HepG2 (cell line): ENCODE data around the gene MUC13. TPM values are rescaled to one million over a fixed set of nuclear protein-coding genes. Genes with fewer than 3 reads are reported as not detected.
A peak's percentile ranks its signal among the peaks of the same experiment; 100 is the strongest.

ENCODE experiments used
- HMG20A ChIP-seq: IDR thresholded peaks from 2 replicates; pipeline ENCODE4 v1.6.1; 2016; ENCODE audit warnings: borderline replicate concordance
- RNF2 ChIP-seq: fragments of 450-650 bp; conservative IDR thresholded peaks from 2 replicates; pipeline ENCODE4 v1.6.1; 2016; ENCODE audit warnings: low read depth
- RXRA ChIP-seq: sonication (generic); formaldehyde crosslinking; IDR thresholded peaks from 2 replicates; pipeline ENCODE4 v1.5.1; 2020; ENCODE audit warnings: missing genetic modification reagents
- ZNF121 ChIP-seq: sonication (generic); formaldehyde crosslinking; IDR thresholded peaks from 2 replicates; pipeline ENCODE4 v1.5.0; 2020; ENCODE audit warnings: mild to moderate bottlenecking, missing genetic modification reagents
- ZNF367 ChIP-seq: sonication (generic); formaldehyde crosslinking; IDR thresholded peaks from 2 replicates; pipeline ENCODE4 v1.4.0; 2020; ENCODE audit warnings: missing genetic modification reagents, borderline replicate concordance
- polyA plus RNA-seq, 8 experiments: library from polyadenylated mRNA; depleted of rRNA in 3 of 8; stranded (reverse) in 7 of 8; unstranded in 1 of 8; fragments of >200 nt; fragmentation: Illumina TruSeq in 4 of 8; extraction: Trizol in 4 of 8; gene quantifications; 2 replicates each; pipeline versions ENCODE4 v1.2.1 to v1.2.3, GENCODE V29; 2011 to 2016; ENCODE audit warnings: low read depth in 4 of 8, missing spikeins in 1 of 8, mixed read lengths in 1 of 8; ENCODE audit not compliant: insufficient read depth in 1 of 8
- total RNA-seq, 5 experiments: library from RNA; depleted of rRNA; stranded (reverse); fragments of >200 nt; fragmentation: Illumina TruSeq; extraction: Trizol; gene quantifications; 2 replicates each; pipeline ENCODE4 v1.2.3, GENCODE V29; 2016; ENCODE audit warnings: low read depth in 1 of 5
- TF ChIP-seq, protein P1 (sequence below), 2 experiments: sonication (generic) in 1 of 2; formaldehyde crosslinking in 1 of 2; IDR thresholded peaks; 2 replicates each; pipeline versions ENCODE4 v1.4.0 to v1.6.1; 2018 to 2020; ENCODE audit warnings: missing genetic modification reagents in 2 of 2, borderline replicate concordance in 1 of 2, low read depth in 1 of 2, mild to moderate bottlenecking in 1 of 2, missing biosample characterization in 1 of 2
- TF ChIP-seq, protein P2 (sequence below): sonication (generic); formaldehyde crosslinking; IDR thresholded peaks from 2 replicates; pipeline ENCODE4 v1.4.0; 2020; ENCODE audit warnings: missing genetic modification reagents
- TF ChIP-seq, protein P3 (sequence below): fragments of 450-650 bp; IDR thresholded peaks from 2 replicates; pipeline ENCODE4 v1.6.1; 2017
- TF ChIP-seq, protein P4 (sequence below): sonication (generic); formaldehyde crosslinking; IDR thresholded peaks from 2 replicates; pipeline ENCODE4 v1.4.0; 2020; ENCODE audit warnings: missing genetic modification reagents

Gene MUC13
- total and polyA plus RNA-seq, 2 of the 13 experiments (the other 11 are each of a cell fraction or from before 2014, with no cell fraction given) = 0.04 to 1.2 TPM

DNA sequence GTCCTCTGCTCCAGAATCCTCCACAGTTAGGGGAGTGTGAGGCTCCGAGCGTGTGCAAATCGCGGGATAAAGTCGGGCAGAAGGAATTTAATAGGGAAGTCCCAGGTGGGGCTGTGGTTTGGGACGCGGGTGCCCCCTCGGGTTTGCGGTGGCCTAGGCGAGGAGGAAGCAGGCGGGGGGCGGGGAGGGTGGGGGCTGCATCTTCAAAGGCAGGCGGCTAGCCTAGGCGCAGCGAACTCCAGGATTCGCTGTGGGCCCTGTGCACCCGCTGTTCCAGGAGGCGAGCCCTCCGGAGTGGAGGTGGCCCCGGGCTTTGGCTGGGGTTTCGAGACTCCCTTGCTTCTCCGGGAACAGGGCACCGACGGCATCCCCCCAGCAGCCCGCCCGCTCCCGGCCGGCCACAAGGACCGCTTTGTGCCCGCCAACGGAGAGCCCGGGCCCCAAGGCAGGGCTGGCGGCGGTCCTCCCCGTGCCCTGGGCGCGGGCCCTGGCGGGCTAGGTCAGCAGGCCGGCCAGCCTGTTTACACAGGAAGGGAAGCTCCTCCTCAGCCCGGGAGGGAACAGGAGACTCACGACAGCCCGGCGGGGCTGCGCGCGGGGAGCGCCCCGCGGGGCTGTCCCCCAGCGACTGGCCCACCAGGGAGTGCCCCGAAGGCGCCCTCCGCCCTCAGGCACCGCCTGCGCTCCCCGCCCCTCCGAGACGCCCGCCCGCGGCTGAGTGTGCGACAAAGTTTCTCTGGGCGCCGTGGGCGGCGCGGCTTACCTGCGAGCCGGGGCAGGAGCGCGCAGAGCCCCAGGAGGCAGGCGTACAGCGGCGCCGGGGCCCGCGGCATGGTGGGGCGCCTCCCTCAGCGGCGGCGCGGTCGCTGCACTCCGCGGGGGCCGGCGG is 48.1 kb downstream of the MUC13 start (continued):
- TF ChIP-seq ZNF121 (CRISPR knock-in tag) (no peak), RNF2 (no peak), HMG20A (CRISPR knock-in tag) (no peak; the same call in 1 of the 2 replicates), RXRA (peak; percentile 38; the same call in 1 of the 2 replicates), ZNF367 (CRISPR knock-in tag) (no peak; the same call in 1 of the 2 replicates)
- TF ChIP-seq, protein P1, sequence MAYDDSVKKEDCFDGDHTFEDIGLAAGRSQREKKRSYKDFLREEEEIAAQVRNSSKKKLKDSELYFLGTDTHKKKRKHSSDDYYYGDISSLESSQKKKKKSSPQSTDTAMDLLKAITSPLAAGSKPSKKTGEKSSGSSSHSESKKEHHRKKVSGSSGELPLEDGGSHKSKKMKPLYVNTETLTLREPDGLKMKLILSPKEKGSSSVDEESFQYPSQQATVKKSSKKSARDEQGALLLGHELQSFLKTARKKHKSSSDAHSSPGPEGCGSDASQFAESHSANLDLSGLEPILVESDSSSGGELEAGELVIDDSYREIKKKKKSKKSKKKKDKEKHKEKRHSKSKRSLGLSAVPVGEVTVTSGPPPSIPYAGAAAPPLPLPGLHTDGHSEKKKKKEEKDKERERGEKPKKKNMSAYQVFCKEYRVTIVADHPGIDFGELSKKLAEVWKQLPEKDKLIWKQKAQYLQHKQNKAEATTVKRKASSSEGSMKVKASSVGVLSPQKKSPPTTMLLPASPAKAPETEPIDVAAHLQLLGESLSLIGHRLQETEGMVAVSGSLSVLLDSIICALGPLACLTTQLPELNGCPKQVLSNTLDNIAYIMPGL (CRISPR knock-in tag; IDR thresholded peaks at IDR 0.05; ENCODE audit: borderline replicate concordance in 1 of 2, low read depth in 1 of 2) = 0 out of 4 replicates have a peak, but pooled peaks of 1 of the 2 experiments have one; percentile 51
- TF ChIP-seq, protein P2, sequence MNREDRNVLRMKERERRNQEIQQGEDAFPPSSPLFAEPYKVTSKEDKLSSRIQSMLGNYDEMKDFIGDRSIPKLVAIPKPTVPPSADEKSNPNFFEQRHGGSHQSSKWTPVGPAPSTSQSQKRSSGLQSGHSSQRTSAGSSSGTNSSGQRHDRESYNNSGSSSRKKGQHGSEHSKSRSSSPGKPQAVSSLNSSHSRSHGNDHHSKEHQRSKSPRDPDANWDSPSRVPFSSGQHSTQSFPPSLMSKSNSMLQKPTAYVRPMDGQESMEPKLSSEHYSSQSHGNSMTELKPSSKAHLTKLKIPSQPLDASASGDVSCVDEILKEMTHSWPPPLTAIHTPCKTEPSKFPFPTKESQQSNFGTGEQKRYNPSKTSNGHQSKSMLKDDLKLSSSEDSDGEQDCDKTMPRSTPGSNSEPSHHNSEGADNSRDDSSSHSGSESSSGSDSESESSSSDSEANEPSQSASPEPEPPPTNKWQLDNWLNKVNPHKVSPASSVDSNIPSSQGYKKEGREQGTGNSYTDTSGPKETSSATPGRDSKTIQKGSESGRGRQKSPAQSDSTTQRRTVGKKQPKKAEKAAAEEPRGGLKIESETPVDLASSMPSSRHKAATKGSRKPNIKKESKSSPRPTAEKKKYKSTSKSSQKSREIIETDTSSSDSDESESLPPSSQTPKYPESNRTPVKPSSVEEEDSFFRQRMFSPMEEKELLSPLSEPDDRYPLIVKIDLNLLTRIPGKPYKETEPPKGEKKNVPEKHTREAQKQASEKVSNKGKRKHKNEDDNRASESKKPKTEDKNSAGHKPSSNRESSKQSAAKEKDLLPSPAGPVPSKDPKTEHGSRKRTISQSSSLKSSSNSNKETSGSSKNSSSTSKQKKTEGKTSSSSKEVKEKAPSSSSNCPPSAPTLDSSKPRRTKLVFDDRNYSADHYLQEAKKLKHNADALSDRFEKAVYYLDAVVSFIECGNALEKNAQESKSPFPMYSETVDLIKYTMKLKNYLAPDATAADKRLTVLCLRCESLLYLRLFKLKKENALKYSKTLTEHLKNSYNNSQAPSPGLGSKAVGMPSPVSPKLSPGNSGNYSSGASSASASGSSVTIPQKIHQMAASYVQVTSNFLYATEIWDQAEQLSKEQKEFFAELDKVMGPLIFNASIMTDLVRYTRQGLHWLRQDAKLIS = peak; percentile 47; the same call in 1 of the 2 replicates
- TF ChIP-seq, protein P3, sequence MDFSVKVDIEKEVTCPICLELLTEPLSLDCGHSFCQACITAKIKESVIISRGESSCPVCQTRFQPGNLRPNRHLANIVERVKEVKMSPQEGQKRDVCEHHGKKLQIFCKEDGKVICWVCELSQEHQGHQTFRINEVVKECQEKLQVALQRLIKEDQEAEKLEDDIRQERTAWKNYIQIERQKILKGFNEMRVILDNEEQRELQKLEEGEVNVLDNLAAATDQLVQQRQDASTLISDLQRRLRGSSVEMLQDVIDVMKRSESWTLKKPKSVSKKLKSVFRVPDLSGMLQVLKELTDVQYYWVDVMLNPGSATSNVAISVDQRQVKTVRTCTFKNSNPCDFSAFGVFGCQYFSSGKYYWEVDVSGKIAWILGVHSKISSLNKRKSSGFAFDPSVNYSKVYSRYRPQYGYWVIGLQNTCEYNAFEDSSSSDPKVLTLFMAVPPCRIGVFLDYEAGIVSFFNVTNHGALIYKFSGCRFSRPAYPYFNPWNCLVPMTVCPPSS = no peak
- TF ChIP-seq, protein P4, sequence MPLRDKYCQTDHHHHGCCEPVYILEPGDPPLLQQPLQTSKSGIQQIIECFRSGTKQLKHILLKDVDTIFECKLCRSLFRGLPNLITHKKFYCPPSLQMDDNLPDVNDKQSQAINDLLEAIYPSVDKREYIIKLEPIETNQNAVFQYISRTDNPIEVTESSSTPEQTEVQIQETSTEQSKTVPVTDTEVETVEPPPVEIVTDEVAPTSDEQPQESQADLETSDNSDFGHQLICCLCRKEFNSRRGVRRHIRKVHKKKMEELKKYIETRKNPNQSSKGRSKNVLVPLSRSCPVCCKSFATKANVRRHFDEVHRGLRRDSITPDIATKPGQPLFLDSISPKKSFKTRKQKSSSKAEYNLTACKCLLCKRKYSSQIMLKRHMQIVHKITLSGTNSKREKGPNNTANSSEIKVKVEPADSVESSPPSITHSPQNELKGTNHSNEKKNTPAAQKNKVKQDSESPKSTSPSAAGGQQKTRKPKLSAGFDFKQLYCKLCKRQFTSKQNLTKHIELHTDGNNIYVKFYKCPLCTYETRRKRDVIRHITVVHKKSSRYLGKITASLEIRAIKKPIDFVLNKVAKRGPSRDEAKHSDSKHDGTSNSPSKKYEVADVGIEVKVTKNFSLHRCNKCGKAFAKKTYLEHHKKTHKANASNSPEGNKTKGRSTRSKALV (CRISPR knock-in tag) = no peak
